Measurements from ENCODE around the gene HPSE.

The HPSE gene

GRCh38 chr4:83362492-83363329 is 28.1 kb upstream of the HPSE start:
- Histone ChIP-seq H3K27me3 (no peaks in the 10 kb centered on the region), H3K4me3 (ENCODE audit: low read depth in 1 of 2, low read length in 1 of 2) (no peak overlapping the region), H3K9me3 (no peaks in the 10 kb centered on the region), H3K27ac (no peak overlapping the region), H3K36me3 (no peaks in the 10 kb centered on the region), H3K4me1 (ENCODE audit: control insufficient read depth in 1 of 2, insufficient read depth in 1 of 2, low read depth in 1 of 2, low read length in 1 of 2) (no peaks in the 10 kb centered on the region)
- TF ChIP-seq CTCF (IDR thresholded peaks at IDR 0.05) = no peak

GRCh38 chr4:83361416-83362103 is 26.9 kb upstream of the HPSE start:
- no peak for TF ChIP-seq CTCF (IDR thresholded peaks at IDR 0.05)
- no peaks in the 10 kb centered on the region for H3K27me3 ChIP-seq
- H3K4me1 ChIP-seq (ENCODE audit: control insufficient read depth in 1 of 2, insufficient read depth in 1 of 2, low read depth in 1 of 2, low read length in 1 of 2) = no peaks in the 10 kb centered on the region
- H3K27ac ChIP-seq = no peak overlapping the region
- no peak overlapping the region for H3K4me3 ChIP-seq (ENCODE audit: low read depth in 1 of 2, low read length in 1 of 2)
- H3K36me3 ChIP-seq = no peaks in the 10 kb centered on the region
- no peaks in the 10 kb centered on the region for H3K9me3 ChIP-seq

GRCh38 chr4:83360018-83360417 is 25.4 kb upstream of the HPSE start:
- no peaks in the 10 kb centered on the region for H3K9me3 ChIP-seq
- no peaks in the 10 kb centered on the region for H3K27me3 ChIP-seq
- no peak overlapping the region for H3K4me3 ChIP-seq (ENCODE audit: low read depth in 1 of 2, low read length in 1 of 2)
- H3K36me3 ChIP-seq = no peaks in the 10 kb centered on the region
- no peaks in the 10 kb centered on the region for H3K4me1 ChIP-seq (ENCODE audit: control insufficient read depth in 1 of 2, insufficient read depth in 1 of 2, low read depth in 1 of 2, low read length in 1 of 2)
- H3K27ac ChIP-seq = no peak overlapping the region
- TF ChIP-seq CTCF (IDR thresholded peaks at IDR 0.05) = no peak

GRCh38 chr4:83358410-83358809 is 23.8 kb upstream of the HPSE start:
- H3K4me1 ChIP-seq (ENCODE audit: control insufficient read depth in 1 of 2, insufficient read depth in 1 of 2, low read depth in 1 of 2, low read length in 1 of 2) = no peaks in the 10 kb centered on the region
- TF ChIP-seq CTCF (IDR thresholded peaks at IDR 0.05) = no peak
- H3K27ac ChIP-seq = no peak overlapping the region
- H3K4me3 ChIP-seq (ENCODE audit: low read depth in 1 of 2, low read length in 1 of 2) = no peak overlapping the region
- H3K36me3 ChIP-seq = no peaks in the 10 kb centered on the region
- no peaks in the 10 kb centered on the region for H3K9me3 ChIP-seq
- no peaks in the 10 kb centered on the region for H3K27me3 ChIP-seq

GRCh38 chr4:83356899-83357661 is 22.4 kb upstream of the HPSE start:
- Histone ChIP-seq H3K9me3 (no peaks in the 10 kb centered on the region), H3K27me3 (no peaks in the 10 kb centered on the region), H3K4me1 (ENCODE audit: control insufficient read depth in 1 of 2, insufficient read depth in 1 of 2, low read depth in 1 of 2, low read length in 1 of 2) (no peaks in the 10 kb centered on the region), H3K27ac (no peak overlapping the region), H3K36me3 (no peaks in the 10 kb centered on the region), H3K4me3 (ENCODE audit: low read depth in 1 of 2, low read length in 1 of 2) (no peak overlapping the region)
- no peak for TF ChIP-seq CTCF (IDR thresholded peaks at IDR 0.05)
